DND-41 (cell line): Measurements from ENCODE around the gene SLC35G4.

Source experiments
- ATAC-seq: fragments of 200-7000 bp; cut with Tn5 transposase; 3 replicates; pipeline ENCODE4 v1.9.1; 2021; ENCODE audit warnings: low read depth; ENCODE audit not compliant: insufficient read depth
- DNase-seq: peaks from one replicate; pipeline ENCODE4 v3.0.0-alpha.2; 2020
- H2AFZ ChIP-seq: 2 replicates; pipeline ENCODE4 v1.6.0; 2012; ENCODE audit warnings: low read depth, low read length
- H3K27ac ChIP-seq: 2 replicates; pipeline ENCODE4 v1.5.1; 2012; ENCODE audit warnings: low read length, inconsistent platforms
- H3K27me3 ChIP-seq: fragments of 200-600 bp; sonication (generic); 2 replicates; pipeline ENCODE4 v1.6.0; 2012; ENCODE audit warnings: low read length, mild to moderate bottlenecking, inconsistent platforms; ENCODE audit not compliant: insufficient read depth, poor library complexity
- H3K36me3 ChIP-seq: 2 replicates; pipeline ENCODE4 v1.5.1; 2012; ENCODE audit warnings: low read length, inconsistent platforms; ENCODE audit not compliant: insufficient read depth
- H3K4me1 ChIP-seq: 2 replicates; pipeline ENCODE4 v1.5.1; 2012; ENCODE audit warnings: mild to moderate bottlenecking, low read length; ENCODE audit not compliant: insufficient read depth
- H3K4me2 ChIP-seq: 2 replicates; pipeline ENCODE4 v1.6.0; 2012; ENCODE audit warnings: mild to moderate bottlenecking, moderate library complexity, low read length, inconsistent platforms; ENCODE audit not compliant: insufficient read depth
- H3K4me3 ChIP-seq, 2 experiments: fragments of 200-600 bp in 1 of 2; shearing (Covaris generic) in 1 of 2; 2 replicates each; pipeline ENCODE4 v1.5.1; 2012 to 2016; ENCODE audit warnings: inconsistent platforms in 2 of 2, low read length in 2 of 2, mild to moderate bottlenecking in 2 of 2, low read depth in 1 of 2, moderate library complexity in 1 of 2
- H3K79me2 ChIP-seq: 2 replicates; pipeline ENCODE4 v1.6.0; 2012; ENCODE audit warnings: low read length, inconsistent platforms; ENCODE audit not compliant: insufficient read depth
- H3K9ac ChIP-seq: 2 replicates; pipeline ENCODE4 v1.6.0; 2012; ENCODE audit warnings: low read depth, mild to moderate bottlenecking, inconsistent platforms, low read length, moderate library complexity
- H3K9me3 ChIP-seq: 2 replicates; pipeline ENCODE4 v1.5.1; 2012; ENCODE audit warnings: low read length, moderate library complexity, mild to moderate bottlenecking, inconsistent platforms; ENCODE audit not compliant: insufficient read depth, severe bottlenecking
- H4K20me1 ChIP-seq: 2 replicates; pipeline ENCODE4 v1.6.0; 2012; ENCODE audit warnings: low read length; ENCODE audit not compliant: insufficient read depth
- CTCF ChIP-seq: IDR thresholded peaks from 2 replicates; pipeline ENCODE4 v1.5.1; 2012; ENCODE audit warnings: borderline replicate concordance, low read length, moderate library complexity, mild to moderate bottlenecking; ENCODE audit not compliant: poor library complexity, severe bottlenecking; ENCODE audit errors: extremely low read depth
- EZH2 ChIP-seq: IDR thresholded peaks from 3 replicates; pipeline ENCODE4 v1.6.1; 2012; ENCODE audit warnings: borderline replicate concordance, low read depth, mild to moderate bottlenecking, moderate library complexity, low read length, inconsistent platforms; ENCODE audit not compliant: severe bottlenecking

SLC35G4 gene

GRCh38 chr18:11654736-11655605 is 45.6 kb downstream of the SLC35G4 start:
- Histone ChIP-seq H3K36me3 (no peaks in the 10 kb centered on the region), H3K9ac (no peak overlapping the region), H3K4me1 (no peaks in the 10 kb centered on the region), H3K27ac (no peak overlapping the region), H3K79me2 (no peaks in the 10 kb centered on the region), H3K4me3 (no peak overlapping the region), H4K20me1 (no peaks in the 10 kb centered on the region), H3K4me2 (no peak overlapping the region), H3K9me3 (no peaks in the 10 kb centered on the region), H3K27me3 (peaks cover 8% of the 10 kb centered on the region), H2AFZ (no peak overlapping the region)
- TF ChIP-seq EZH2 (no peak), CTCF (peak; percentile 52)
- DNase-seq (no peak), ATAC-seq (no peak)

- no peak overlapping the region for H3K27ac ChIP-seq
- H3K9me3 ChIP-seq, result no peaks in the 10 kb centered on the region
- H3K36me3 ChIP-seq, result no peaks in the 10 kb centered on the region
- peaks cover 8% of the 10 kb centered on the region for H3K27me3 ChIP-seq
- DNase-seq, result no peak
- no peak overlapping the region for H3K9ac ChIP-seq
- no peak for ATAC-seq
- no peaks in the 10 kb centered on the region for H3K79me2 ChIP-seq
- TF ChIP-seq EZH2, result no peak
- no peak for TF ChIP-seq CTCF
- H3K4me3 ChIP-seq, result no peak overlapping the region
- H4K20me1 ChIP-seq, result no peaks in the 10 kb centered on the region
- no peaks in the 10 kb centered on the region for H3K4me1 ChIP-seq
- H2AFZ ChIP-seq, result no peak overlapping the region
- no peak overlapping the region for H3K4me2 ChIP-seq
These were observed 46.2 kb downstream of the SLC35G4 start for GRCh38 chr18:11655606-11655932.

- Histone ChIP-seq H3K4me1 (no peaks in the 10 kb centered on the region), H3K9me3 (no peaks in the 10 kb centered on the region), H3K36me3 (no peaks in the 10 kb centered on the region), H3K79me2 (no peaks in the 10 kb centered on the region), H3K27me3 (no peaks in the 10 kb centered on the region), H4K20me1 (no peaks in the 10 kb centered on the region), H3K4me3 (no peak overlapping the region), H3K4me2 (no peak overlapping the region), H2AFZ (no peak overlapping the region), H3K27ac (no peak overlapping the region), H3K9ac (no peak overlapping the region)
- DNase-seq (no peak), ATAC-seq (no peak)
- TF ChIP-seq EZH2, result no peak
- TF ChIP-seq CTCF, result no peak
These were observed 47.8 kb downstream of the SLC35G4 start for GRCh38 chr18:11657152-11657551.

- no peaks in the 10 kb centered on the region for H3K36me3 ChIP-seq
- ATAC-seq, result no peak
- H3K4me2 ChIP-seq, result no peak overlapping the region
- no peak overlapping the region for H3K27ac ChIP-seq
- TF ChIP-seq CTCF, result no peak
- TF ChIP-seq EZH2, result no peak
- H2AFZ ChIP-seq, result no peak overlapping the region
- no peaks in the 10 kb centered on the region for H3K9me3 ChIP-seq
- no peaks in the 10 kb centered on the region for H4K20me1 ChIP-seq
- H3K79me2 ChIP-seq, result no peaks in the 10 kb centered on the region
- DNase-seq, result no peak
- H3K4me3 ChIP-seq, result no peak overlapping the region
- H3K27me3 ChIP-seq, result no peaks in the 10 kb centered on the region
- H3K9ac ChIP-seq, result no peak overlapping the region
- H3K4me1 ChIP-seq, result no peaks in the 10 kb centered on the region
These were observed 48.2 kb downstream of the SLC35G4 start for GRCh38 chr18:11657554-11657953.
